Panc1 (cell line): ENCODE data around the gene ASCC1. TPM values are rescaled to one million over a fixed set of nuclear protein-coding genes. Genes with fewer than 3 reads are reported as not detected.
A peak's percentile ranks its signal among the peaks of the same experiment; 100 is the strongest.

Source experiments
- ATAC-seq: fragments of 200-7000 bp; cut with Tn5 transposase; 2 replicates; pipeline ENCODE4 v1.9.1; 2020; ENCODE audit warnings: mild to moderate bottlenecking, moderate library complexity
- BruUV-seq: library from RNA; stranded (reverse); fragments of 400-500 nt; replicated peaks from 2 replicates; lab custom pipeline; 2021; lab: Mats Ljungman, UMichigan
- CTCF ChIA-PET: fragments of 300-600 bp; sonication (Branson Sonifier 250); formaldehyde crosslinking; loops from one replicate; lab custom pipeline; 2022; ENCODE audit warnings: antibody characterized with exemption; lab: Charles Lee
- POLR2A ChIA-PET: fragments of 300-600 bp; sonication (Branson Sonifier 250); formaldehyde crosslinking; loops from one replicate; lab custom pipeline; 2022; ENCODE audit warnings: antibody characterized with exemption; lab: Charles Lee
- DNase-seq: peaks from one replicate; pipeline ENCODE4 v3.0.0-alpha.2; 2010; ENCODE audit warnings: low read depth, low spot score
- H3K27ac ChIP-seq: 2 replicates; pipeline ENCODE4 v1.5.1; 2011; ENCODE audit warnings: mild to moderate bottlenecking, low read length, inconsistent platforms
- H3K27me3 ChIP-seq: fragments of 200-500 bp; sonication (Bioruptor generic); 2 replicates; pipeline ENCODE4 v1.6.0; 2014; ENCODE audit warnings: low read length, inconsistent platforms; ENCODE audit not compliant: control insufficient read depth, insufficient read depth
- H3K36me3 ChIP-seq: fragments of 200-500 bp; sonication (Bioruptor generic); 2 replicates; pipeline ENCODE4 v1.5.1; 2014; ENCODE audit warnings: inconsistent platforms, mild to moderate bottlenecking, low read length, moderate library complexity; ENCODE audit not compliant: control insufficient read depth, insufficient read depth
- H3K4me1 ChIP-seq: 2 replicates; pipeline ENCODE4 v1.5.1; 2011; ENCODE audit warnings: inconsistent platforms, mild to moderate bottlenecking, low read length, moderate library complexity; ENCODE audit not compliant: control insufficient read depth, insufficient read depth
- H3K4me3 ChIP-seq, 2 experiments: 2 replicates each; pipeline ENCODE4 v1.5.1; 2011 to 2012; ENCODE audit warnings: low read depth in 2 of 2, low read length in 2 of 2, mild to moderate bottlenecking in 2 of 2, inconsistent platforms in 1 of 2, moderate library complexity in 1 of 2
- H3K9me3 ChIP-seq: fragments of 200-500 bp; sonication (Bioruptor generic); 2 replicates; pipeline ENCODE4 v1.5.1; 2014; ENCODE audit warnings: low read depth, mild to moderate bottlenecking, inconsistent platforms, low read length, moderate library complexity; ENCODE audit not compliant: control insufficient read depth, insufficient read depth
- CTCF ChIP-seq: fragments of 450-650 bp; IDR thresholded peaks from 2 replicates; pipeline ENCODE4 v1.5.1; 2017; ENCODE audit warnings: mild to moderate bottlenecking
- POLR2AphosphoS5 ChIP-seq: IDR thresholded peaks from 2 replicates; pipeline ENCODE4 v1.6.1; 2012; ENCODE audit warnings: mild to moderate bottlenecking, low read depth, low read length, moderate library complexity
- REST ChIP-seq, 2 experiments: IDR thresholded peaks; 2 replicates each; pipeline ENCODE4 v1.6.1; 2011 to 2012; ENCODE audit warnings: low read depth in 2 of 2, control low read depth in 1 of 2, low read length in 1 of 2, mild to moderate bottlenecking in 1 of 2, moderate library complexity in 1 of 2; ENCODE audit not compliant: insufficient read depth in 1 of 2
- SIN3A ChIP-seq: IDR thresholded peaks from 2 replicates; pipeline ENCODE4 v1.6.1; 2012; ENCODE audit warnings: low read depth, mild to moderate bottlenecking, low read length, moderate library complexity, borderline replicate concordance; ENCODE audit not compliant: insufficient read depth
- TCF7L2 ChIP-seq: IDR thresholded peaks from 2 replicates; pipeline ENCODE4 v1.6.1; 2011; ENCODE audit warnings: mild to moderate bottlenecking, low read depth, low read length, inconsistent platforms
- in situ Hi-C: cut with HindIII; loops from 2 replicates; pipeline ENCODE4 v1.10.0; 2016; ENCODE audit warnings: low sequenced_read_pairs, low pct_unique_long_range_greater_than_20kb
- intact Hi-C: fragments of 100-400 bp; cut with micrococcal nuclease; formaldehyde crosslinking; loops from one replicate; pipeline ENCODE4 v1.10.0; 2022; ENCODE audit not compliant: unreplicated experiment
- total RNA-seq: library from RNA; stranded (reverse); gene quantifications from one replicate; pipeline ENCODE4 v1.2.1, GENCODE V29; 2021; ENCODE audit not compliant: unreplicated experiment

Gene ASCC1
- total RNA-seq, 1 experiment from 2014 or later, result 114 TPM

GRCh38 chr10:72096115-72097000, 119.7 kb downstream of the ASCC1 start:
- Histone ChIP-seq H3K4me1 (peaks cover 40% of the 10 kb centered on the region), H3K9me3 (no peaks in the 10 kb centered on the region), H3K36me3 (peaks cover 6% of the 10 kb centered on the region; the same call in 1 of the 2 replicates), H3K27me3 (no peaks in the 10 kb centered on the region), H3K27ac (peak overlapping the region; percentile 79), H3K4me3 (no peak overlapping the region)
- ChIA-PET CTCF (no interaction called here), POLR2A (no interaction called here)
- TF ChIP-seq CTCF (no peak), REST (IDR thresholded peaks at IDR 0.05; ENCODE audit: insufficient read depth in 1 of 2, low read depth in 2 of 2, low read length in 1 of 2) (no peak), POLR2AphosphoS5 (0 out of 2 replicates have a peak, but pooled peaks have one; percentile 28), TCF7L2 (no peak)
- ATAC-seq (peak; percentile 43), DNase-seq (no peak)
- BruUV-seq, result TSS peak; percentile 55
- in situ Hi-C loops (no loop called here), intact Hi-C loops (no loop called here)

GRCh38 chr10:72095195-72095594, 120.9 kb downstream of the ASCC1 start:
- Histone ChIP-seq H3K9me3 (no peaks in the 10 kb centered on the region), H3K4me1 (peaks cover 40% of the 10 kb centered on the region), H3K36me3 (peaks cover 2% of the 10 kb centered on the region; the same call in 1 of the 2 replicates), H3K27ac (no peak overlapping the region; the same call in 1 of the 2 replicates), H3K27me3 (no peaks in the 10 kb centered on the region), H3K4me3 (no peak overlapping the region)
- no TSS peak for BruUV-seq
- TF ChIP-seq SIN3A (no peak), TCF7L2 (no peak), CTCF (no peak), POLR2AphosphoS5 (no peak), REST (IDR thresholded peaks at IDR 0.05; ENCODE audit: insufficient read depth in 1 of 2, low read depth in 2 of 2, low read length in 1 of 2) (no peak)
- ATAC-seq (no peak), DNase-seq (no peak)
- intact Hi-C loops (no loop called here), in situ Hi-C loops (no loop called here)
- CTCF ChIA-PET, result no interaction called here
- POLR2A ChIA-PET, result interaction anchor here (0.6 to 0.7 kb wide), 3 partner anchors 13 to 172 kb away, joined by 4 to 17 read pairs (median 5); no protein-coding TSS in a partner anchor
